A673 (cell line): ENCODE data around the gene FLT1. TPM values are rescaled to one million over a fixed set of nuclear protein-coding genes. Genes with fewer than 3 reads are reported as not detected.

Experiments used
- BruUV-seq: library from RNA; stranded (reverse); fragments of 400-500 nt; replicated peaks from 2 replicates; lab custom pipeline; 2021; lab: Mats Ljungman, UMichigan
- CTCF ChIA-PET: fragments of 300-600 bp; sonication (Branson Sonifier 250); formaldehyde crosslinking; loops from one replicate; lab custom pipeline; 2022; ENCODE audit warnings: antibody characterized with exemption; lab: Charles Lee
- POLR2A ChIA-PET: fragments of 300-600 bp; sonication (Branson Sonifier 250); formaldehyde crosslinking; loops from one replicate; lab custom pipeline; 2022; ENCODE audit warnings: antibody characterized with exemption; ENCODE audit not compliant: low non-redundant PET; lab: Charles Lee
- DNase-seq: peaks from one replicate; pipeline ENCODE4 v3.0.0-alpha.2; 2015; ENCODE audit warnings: low spot score
- H3K27ac ChIP-seq: fragments of 200-600 bp; sonication (generic); 2 replicates; pipeline ENCODE4 v1.5.1; 2016; ENCODE audit warnings: mixed run types, low read depth, mild to moderate bottlenecking, mixed read lengths, antibody characterized with exemption, low read length; ENCODE audit not compliant: poor library complexity, severe bottlenecking
- H3K27me3 ChIP-seq: fragments of 200-600 bp; sonication (generic); replicated peaks from 2 replicates; pipeline ENCODE4 v1.6.1; 2017; ENCODE audit warnings: mixed run types, low read depth, mild to moderate bottlenecking, mixed read lengths, antibody characterized with exemption, low read length; ENCODE audit not compliant: insufficient read depth, poor library complexity
- H3K36me3 ChIP-seq: fragments of 200-600 bp; sonication (generic); 2 replicates; pipeline ENCODE4 v1.6.1; 2016; ENCODE audit warnings: mixed run types, mild to moderate bottlenecking, mixed read lengths, antibody characterized with exemption, low read length; ENCODE audit not compliant: insufficient read depth, poor library complexity, severe bottlenecking
- H3K4me1 ChIP-seq: fragments of 200-600 bp; sonication (generic); 2 replicates; pipeline ENCODE4 v1.6.1; 2017; ENCODE audit warnings: mixed run types, mild to moderate bottlenecking, mixed read lengths, antibody characterized with exemption, low read length; ENCODE audit not compliant: insufficient read depth, poor library complexity, severe bottlenecking
- H3K4me3 ChIP-seq: fragments of 200-600 bp; sonication (generic); 2 replicates; pipeline ENCODE4 v1.5.1; 2016; ENCODE audit warnings: low read depth, mixed run types, mild to moderate bottlenecking, mixed read lengths, low read length; ENCODE audit not compliant: poor library complexity, severe bottlenecking
- H3K9me3 ChIP-seq: fragments of 200-600 bp; sonication (generic); 2 replicates; pipeline ENCODE4 v1.6.1; 2016; ENCODE audit warnings: mixed run types, low read depth, mild to moderate bottlenecking, mixed read lengths, antibody characterized with exemption, low read length; ENCODE audit not compliant: poor library complexity, severe bottlenecking
- EZH2 ChIP-seq: fragments of 200-600 bp; sonication (generic); IDR thresholded peaks from 2 replicates; pipeline ENCODE4 v1.6.1; 2017; ENCODE audit warnings: borderline replicate concordance, low read depth, mild to moderate bottlenecking, mixed read lengths, antibody characterized with exemption, low read length; ENCODE audit not compliant: poor library complexity, severe bottlenecking
- intact Hi-C: fragments of 100-400 bp; cut with micrococcal nuclease; formaldehyde crosslinking; loops from one replicate; pipeline ENCODE4 v1.10.0; 2022; ENCODE audit not compliant: unreplicated experiment
- total RNA-seq: library from RNA; stranded (reverse); gene quantifications from 2 replicates; pipeline ENCODE4 v1.2.3, GENCODE V29; 2021
- TF ChIP-seq, protein P1 (sequence below): fragments of 300-800, 200-600 bp; sonication (generic); conservative IDR thresholded peaks from 2 replicates; pipeline ENCODE4 v1.5.1; 2017; ENCODE audit warnings: low read depth, mild to moderate bottlenecking, antibody characterized with exemption, low read length, moderate library complexity, mixed read lengths

Gene FLT1
- total RNA-seq, 1 experiment from 2014 or later = 5.2 TPM

DNA sequence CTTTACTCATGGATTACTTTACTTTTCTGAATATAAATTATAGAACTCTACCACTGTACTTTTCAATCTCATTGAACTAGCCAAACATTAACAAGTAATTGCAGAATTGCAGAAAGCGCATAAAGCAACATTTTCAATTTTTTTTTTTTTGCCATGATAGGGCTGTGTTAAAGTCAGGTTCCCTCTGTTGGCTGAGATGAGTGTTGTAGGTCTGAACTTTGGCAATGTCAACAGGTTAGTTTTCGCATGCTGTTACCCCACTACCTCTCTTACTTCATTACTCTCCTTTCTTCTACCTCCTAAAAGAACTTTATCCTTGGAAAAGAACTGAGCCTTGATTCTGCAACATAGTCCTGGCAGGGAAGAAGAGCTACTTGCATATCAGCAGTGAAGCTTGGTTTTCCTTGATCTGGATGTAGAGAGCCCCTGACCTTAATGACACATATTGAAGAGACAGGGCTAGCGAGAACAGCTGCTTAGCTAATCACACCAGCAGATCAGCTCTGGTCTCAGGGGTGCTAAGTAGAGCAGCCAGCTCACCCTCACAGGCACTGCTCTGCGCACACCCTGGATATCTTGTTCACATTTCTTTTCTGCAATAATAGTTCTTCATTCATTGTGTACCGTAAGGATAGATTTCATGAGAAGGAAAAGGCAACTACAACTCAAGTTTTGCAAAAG, 119.5 kb downstream of the FLT1 start:
- intact Hi-C loops = no loop called here
- Histone ChIP-seq H3K4me1 (no peaks in the 10 kb centered on the region), H3K9me3 (no peaks in the 10 kb centered on the region), H3K27me3 (no peaks in the 10 kb centered on the region), H3K36me3 (no peaks in the 10 kb centered on the region), H3K27ac (no peak overlapping the region), H3K4me3 (no peak overlapping the region)
- no peak for TF ChIP-seq EZH2
- TF ChIP-seq, protein P1, sequence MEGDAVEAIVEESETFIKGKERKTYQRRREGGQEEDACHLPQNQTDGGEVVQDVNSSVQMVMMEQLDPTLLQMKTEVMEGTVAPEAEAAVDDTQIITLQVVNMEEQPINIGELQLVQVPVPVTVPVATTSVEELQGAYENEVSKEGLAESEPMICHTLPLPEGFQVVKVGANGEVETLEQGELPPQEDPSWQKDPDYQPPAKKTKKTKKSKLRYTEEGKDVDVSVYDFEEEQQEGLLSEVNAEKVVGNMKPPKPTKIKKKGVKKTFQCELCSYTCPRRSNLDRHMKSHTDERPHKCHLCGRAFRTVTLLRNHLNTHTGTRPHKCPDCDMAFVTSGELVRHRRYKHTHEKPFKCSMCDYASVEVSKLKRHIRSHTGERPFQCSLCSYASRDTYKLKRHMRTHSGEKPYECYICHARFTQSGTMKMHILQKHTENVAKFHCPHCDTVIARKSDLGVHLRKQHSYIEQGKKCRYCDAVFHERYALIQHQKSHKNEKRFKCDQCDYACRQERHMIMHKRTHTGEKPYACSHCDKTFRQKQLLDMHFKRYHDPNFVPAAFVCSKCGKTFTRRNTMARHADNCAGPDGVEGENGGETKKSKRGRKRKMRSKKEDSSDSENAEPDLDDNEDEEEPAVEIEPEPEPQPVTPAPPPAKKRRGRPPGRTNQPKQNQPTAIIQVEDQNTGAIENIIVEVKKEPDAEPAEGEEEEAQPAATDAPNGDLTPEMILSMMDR = no peak
- CTCF ChIA-PET = no interaction called here
- no TSS peak for BruUV-seq
- POLR2A ChIA-PET = no interaction called here
- DNase-seq = no peak

DNA sequence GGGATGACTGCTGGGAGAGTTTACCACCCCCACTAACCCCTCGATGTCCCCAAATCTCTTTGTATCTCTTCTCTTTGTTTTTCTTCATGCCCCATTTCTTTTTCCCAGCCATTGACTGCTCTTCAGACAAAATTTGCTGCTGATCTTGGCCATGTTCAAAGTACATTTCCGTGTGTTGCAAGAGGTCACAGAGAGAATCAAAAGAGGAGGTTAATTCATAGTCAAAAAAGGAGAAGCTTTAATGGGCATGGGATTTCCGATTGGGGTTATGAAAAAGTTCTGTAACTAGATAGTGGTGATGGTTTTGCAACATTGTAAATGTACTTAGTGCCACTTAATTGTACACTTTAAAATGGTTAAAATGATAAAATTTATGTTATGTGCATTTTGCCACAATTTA, 121.1 kb downstream of the FLT1 start:
- ChIA-PET POLR2A (no interaction called here), CTCF (no interaction called here)
- TF ChIP-seq EZH2 = no peak
- TF ChIP-seq, protein P1 = no peak
- no peaks in the 10 kb centered on the region for H3K4me1 ChIP-seq
- BruUV-seq = no TSS peak
- intact Hi-C loops = no loop called here
- no peak for DNase-seq
- H3K36me3 ChIP-seq = no peaks in the 10 kb centered on the region
- H3K27me3 ChIP-seq = no peaks in the 10 kb centered on the region
- no peak overlapping the region for H3K27ac ChIP-seq
- no peaks in the 10 kb centered on the region for H3K9me3 ChIP-seq
- H3K4me3 ChIP-seq = no peak overlapping the region

DNA sequence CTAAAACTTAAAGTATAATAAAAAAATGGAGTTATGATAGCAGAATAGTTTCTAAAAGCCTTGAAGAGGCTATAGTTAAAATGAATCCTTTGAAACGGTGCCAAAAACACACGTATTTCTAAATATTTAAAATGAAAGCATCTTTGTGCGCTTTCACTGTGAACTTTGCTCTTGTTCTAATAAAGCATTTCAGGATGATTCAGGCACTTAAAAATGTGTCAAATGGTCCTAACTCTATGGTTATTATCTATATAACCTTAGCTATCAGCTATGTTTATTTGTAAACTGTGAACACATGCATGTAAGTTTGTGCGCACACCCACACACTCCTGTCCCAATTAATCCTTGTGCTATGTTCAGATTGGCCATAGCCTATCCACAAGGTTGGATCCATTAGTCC, 124.5 kb downstream of the FLT1 start:
- ChIA-PET POLR2A (no interaction called here), CTCF (no interaction called here)
- Histone ChIP-seq H3K27me3 (no peaks in the 10 kb centered on the region), H3K9me3 (no peaks in the 10 kb centered on the region), H3K27ac (no peak overlapping the region), H3K4me3 (no peak overlapping the region), H3K4me1 (no peaks in the 10 kb centered on the region), H3K36me3 (no peaks in the 10 kb centered on the region)
- no peak for DNase-seq
- no TSS peak for BruUV-seq
- TF ChIP-seq, protein P1 = no peak
- no peak for TF ChIP-seq EZH2
- intact Hi-C loops = no loop called here
